ENCODE results near the gene CDC42BPB.

CDC42BPB gene

DNA sequence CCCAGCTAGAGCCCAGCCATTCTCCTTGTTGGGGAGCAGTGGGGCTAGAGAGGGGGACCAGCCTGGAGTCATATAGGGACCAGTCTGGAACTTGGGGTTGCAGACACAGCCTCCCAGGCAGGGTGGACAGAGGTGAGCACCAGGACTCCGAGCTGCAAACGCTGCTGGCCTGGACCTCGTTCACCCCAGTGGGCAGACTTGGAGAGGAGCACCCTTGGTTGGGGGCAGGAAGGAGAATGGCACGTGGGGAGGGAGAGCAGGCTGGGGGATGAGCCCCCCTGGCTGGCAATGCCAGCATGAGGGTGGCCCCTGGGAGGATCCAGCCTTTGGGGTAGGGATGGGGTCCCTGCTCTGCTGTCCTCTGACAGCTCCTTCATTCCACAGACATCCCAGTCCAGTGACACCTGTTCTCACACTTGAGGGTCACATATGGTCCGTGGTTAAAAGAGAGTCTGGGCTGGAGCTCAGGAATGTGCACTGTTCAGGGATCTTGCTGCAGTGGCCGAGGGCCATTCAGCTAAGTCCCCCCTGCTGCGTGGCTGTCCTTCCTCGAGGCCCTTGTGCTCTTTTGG is 29.5 kb upstream of the CDC42BPB start:
- TF ChIP-seq, protein P1, sequence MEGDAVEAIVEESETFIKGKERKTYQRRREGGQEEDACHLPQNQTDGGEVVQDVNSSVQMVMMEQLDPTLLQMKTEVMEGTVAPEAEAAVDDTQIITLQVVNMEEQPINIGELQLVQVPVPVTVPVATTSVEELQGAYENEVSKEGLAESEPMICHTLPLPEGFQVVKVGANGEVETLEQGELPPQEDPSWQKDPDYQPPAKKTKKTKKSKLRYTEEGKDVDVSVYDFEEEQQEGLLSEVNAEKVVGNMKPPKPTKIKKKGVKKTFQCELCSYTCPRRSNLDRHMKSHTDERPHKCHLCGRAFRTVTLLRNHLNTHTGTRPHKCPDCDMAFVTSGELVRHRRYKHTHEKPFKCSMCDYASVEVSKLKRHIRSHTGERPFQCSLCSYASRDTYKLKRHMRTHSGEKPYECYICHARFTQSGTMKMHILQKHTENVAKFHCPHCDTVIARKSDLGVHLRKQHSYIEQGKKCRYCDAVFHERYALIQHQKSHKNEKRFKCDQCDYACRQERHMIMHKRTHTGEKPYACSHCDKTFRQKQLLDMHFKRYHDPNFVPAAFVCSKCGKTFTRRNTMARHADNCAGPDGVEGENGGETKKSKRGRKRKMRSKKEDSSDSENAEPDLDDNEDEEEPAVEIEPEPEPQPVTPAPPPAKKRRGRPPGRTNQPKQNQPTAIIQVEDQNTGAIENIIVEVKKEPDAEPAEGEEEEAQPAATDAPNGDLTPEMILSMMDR (IDR thresholded peaks at IDR 0.05; ENCODE audit: low read length, missing control alignments): no peak
- H3K4me3 ChIP-seq (replicated peaks; ENCODE audit: low read depth, low read length): no peak overlapping the region

DNA sequence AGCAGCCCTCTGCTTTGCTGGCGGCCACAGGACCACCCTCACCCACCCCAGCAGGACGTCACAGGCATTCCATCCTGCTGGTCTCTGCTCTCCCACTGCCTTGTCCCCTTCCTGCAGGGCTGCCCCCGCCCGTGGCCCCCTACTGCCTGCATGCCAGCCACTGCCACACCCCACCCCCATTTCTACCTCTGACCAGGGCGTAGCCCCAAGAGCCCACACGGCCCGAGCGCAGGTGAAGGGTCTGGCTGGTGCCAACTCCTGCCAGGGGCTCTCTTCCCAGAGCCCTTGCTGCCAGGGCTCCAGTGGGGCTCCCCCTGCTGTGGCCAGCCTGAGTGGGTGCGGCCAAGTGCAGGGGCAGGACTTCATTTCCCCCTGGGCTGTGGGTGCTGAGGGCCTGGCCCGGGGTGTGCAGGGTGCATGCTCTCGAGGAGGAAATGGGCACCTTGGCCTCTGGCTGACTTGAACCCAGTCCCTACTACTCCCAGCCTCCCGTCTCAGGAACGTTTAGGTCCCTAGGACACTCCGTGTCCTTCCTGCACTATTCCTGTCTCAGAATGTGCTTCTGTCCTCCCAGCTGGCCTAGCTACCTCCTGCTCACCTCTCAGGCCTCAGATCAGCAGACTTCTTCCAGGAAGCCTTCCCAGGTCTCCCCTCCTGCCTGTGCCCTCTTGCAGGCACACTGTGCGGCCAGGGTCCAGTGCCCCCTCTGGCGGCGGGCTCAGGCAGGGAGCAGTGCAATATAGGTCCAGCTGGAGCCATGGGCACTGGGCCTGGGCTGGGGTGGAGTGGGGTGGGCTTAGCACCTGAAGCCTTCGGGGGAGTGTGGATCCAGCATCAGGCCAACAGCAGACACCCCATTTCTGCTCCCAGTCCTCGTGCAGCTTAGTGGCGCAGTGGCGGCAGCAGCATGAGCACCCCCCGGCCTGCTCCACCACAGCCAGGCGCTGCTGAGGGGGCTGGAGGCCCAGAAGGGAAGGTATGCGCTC is 28.1 kb upstream of the CDC42BPB start:
- H3K4me3 ChIP-seq (replicated peaks; ENCODE audit: low read depth, low read length): no peak overlapping the region
- TF ChIP-seq, protein P1 (IDR thresholded peaks at IDR 0.05; ENCODE audit: low read length, missing control alignments): peak; percentile 13
- DNase-seq (ENCODE audit: low read depth): no peak

More for the DNA sequence above, 29.5 kb upstream of the CDC42BPB start:
- no peak for DNase-seq (ENCODE audit: low read depth)

DNA sequence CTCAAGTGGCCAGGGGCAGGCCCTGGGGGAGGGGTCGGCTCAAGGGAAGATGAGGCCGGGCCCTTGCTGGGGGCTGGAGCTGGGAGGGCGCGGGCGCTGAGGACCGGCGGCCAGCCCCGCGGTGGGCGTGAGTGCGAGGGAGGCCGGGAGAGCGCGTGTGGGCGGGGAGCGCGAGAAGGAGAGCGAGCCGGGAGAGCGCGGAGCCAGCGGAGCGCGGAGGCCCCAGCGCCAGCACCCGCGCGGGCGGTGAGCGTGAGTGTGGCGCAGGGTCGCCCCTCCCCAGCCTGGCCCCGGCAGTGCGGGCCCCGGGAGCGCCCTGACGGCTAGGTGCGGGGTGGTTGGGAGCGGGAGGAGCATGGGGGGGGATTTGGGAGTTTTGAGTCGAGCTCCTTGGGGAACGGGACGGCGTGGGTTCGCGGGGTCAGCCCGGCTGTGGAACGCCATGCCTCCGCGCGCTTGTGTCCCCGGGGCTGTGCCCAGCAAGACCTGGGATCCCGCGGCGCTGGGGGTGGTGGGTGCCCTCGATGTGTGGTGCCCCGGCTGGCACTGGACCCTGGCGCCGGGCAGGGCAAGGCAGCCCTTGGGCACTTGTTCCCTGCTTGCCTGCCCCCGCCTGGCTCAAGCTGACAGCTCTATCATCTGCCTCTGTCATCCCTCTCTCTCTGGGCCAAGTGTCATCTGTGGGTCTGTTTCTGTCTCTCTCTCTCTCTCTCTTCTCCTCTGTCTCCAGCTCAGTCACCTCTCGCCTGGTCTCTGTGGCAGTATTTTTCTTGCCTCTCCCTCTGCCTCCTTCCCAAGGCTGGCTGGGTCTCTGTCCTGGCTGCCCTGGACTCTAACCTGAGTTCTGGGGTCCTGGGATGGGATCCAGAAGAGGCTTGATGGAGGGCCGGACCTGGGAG is 26.9 kb upstream of the CDC42BPB start, which contains the start of gene LBHD2:
Gene LBHD2 (plus strand): TSS at position 190 of the 899 bp plus-strand sequence. CDS start 1,803 bp downstream, outside the sequence.
- DNase-seq (ENCODE audit: low read depth): no peak
- TF ChIP-seq, protein P1 (IDR thresholded peaks at IDR 0.05; ENCODE audit: low read length, missing control alignments): no peak
- no peak within 1 kb of the TSS for H3K4me3 ChIP-seq (replicated peaks; ENCODE audit: low read depth, low read length)

DNA sequence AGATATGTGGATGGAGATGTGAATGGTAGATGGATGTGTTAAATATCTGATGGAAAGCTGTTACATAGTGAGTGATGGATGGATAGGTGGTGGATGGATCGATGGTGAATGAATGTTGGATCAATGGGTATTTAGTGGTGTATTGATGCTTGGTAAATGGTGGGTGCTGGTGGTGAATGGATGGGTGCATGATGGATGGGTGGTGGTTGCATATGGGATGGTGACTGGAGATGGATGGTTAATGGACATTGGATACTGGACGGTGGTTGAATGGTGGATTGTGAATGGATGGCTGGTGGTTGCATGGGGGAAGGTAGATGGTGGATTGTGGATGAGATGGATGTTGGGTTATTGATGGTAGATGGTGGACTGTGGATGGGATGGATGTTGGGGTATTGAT is 24.6 kb upstream of the CDC42BPB start:
- no peak overlapping the region for H3K4me3 ChIP-seq (replicated peaks; ENCODE audit: low read depth, low read length)
- DNase-seq (ENCODE audit: low read depth): no peak
- TF ChIP-seq, protein P1 (IDR thresholded peaks at IDR 0.05; ENCODE audit: low read length, missing control alignments): no peak

DNA sequence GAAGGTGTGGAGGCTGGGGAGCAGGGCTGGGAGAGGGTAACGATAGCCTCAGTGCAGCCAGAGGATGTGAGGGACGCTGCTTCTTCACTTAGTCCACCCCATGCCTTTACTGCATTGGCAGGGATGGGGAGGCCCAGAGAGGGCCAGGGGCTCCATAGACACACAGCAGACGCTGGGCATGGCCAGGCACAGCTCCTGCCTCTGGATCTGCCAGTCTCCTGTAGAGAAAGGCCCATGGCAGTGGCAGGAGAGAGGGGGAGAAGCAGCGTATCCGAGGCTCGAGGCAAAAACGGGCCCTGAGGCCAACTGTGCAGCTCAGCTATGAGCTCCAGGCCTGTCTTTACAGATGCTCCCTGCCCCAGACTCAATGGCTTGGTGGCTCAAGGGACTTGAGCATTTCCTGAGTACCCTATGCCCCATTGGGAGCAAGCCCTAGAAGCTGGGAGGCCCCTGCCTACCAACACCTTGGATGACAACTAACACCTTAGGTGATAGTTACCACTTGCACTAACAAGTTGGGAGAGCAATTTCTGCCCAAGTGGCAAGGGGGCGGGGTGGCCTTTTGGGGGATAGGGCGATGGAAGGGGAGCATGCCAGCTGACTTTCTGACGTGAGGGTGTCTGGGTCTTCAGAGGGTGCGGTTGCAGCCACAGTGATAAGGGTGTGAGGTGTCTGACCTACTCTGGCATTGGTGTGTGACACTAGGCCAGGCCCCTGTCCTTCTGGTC is 21.7 kb upstream of the CDC42BPB start:
- DNase-seq (ENCODE audit: low read depth): no peak
- TF ChIP-seq, protein P1 (IDR thresholded peaks at IDR 0.05; ENCODE audit: low read length, missing control alignments): no peak
- H3K4me3 ChIP-seq (replicated peaks; ENCODE audit: low read depth, low read length): no peak overlapping the region

DNA sequence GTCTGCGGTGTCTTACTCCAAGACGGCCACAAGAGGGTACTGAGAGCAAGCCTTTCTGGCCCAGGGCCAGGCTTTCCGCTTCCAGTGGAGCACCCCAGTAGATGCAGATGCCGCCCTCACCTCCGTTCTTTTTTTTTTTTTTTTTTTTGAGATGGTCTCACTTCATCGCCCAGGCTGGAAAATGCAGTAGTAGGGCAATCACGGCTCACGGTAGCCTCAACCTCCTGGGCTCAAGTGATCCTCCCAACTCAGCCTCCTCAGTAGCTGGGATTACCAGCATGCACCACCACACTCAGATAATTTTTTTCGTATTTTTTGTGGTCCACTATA is 21.0 kb upstream of the CDC42BPB start:
- H3K4me3 ChIP-seq (replicated peaks; ENCODE audit: low read depth, low read length): no peak overlapping the region
- peak; percentile 81 for DNase-seq (ENCODE audit: low read depth)
- TF ChIP-seq, protein P1 (IDR thresholded peaks at IDR 0.05; ENCODE audit: low read length, missing control alignments): peak; percentile 78

Measured in fibroblast of pulmonary artery (primary cell).